ENCODE measurements around the gene CD300A.

The CD300A gene

GRCh38 chr17:74524653-74525464 lies 58.4 kb downstream of the CD300A start:
- DNase-seq = no peak

DNA sequence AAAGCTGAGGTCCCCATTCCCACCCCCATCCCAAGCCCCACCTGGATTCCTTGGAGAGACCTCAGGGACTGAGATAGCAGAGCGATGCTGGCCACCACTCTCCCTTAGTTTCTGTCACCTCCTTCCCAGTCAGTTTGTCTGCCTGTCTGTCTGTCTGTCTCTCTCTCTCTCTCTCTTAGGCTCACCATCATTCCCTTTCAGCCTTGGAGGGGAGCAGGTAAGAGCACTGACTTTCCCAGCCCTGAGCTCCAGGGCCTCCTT lies 59.0 kb downstream of the CD300A start:
- DNase-seq = no peak

GRCh38 chr17:74525781-74526288 lies 59.4 kb downstream of the CD300A start:
- no peak for DNase-seq

- no peak for DNase-seq
These were observed 60.2 kb downstream of the CD300A start for GRCh38 chr17:74526681-74527080.

GRCh38 chr17:74527081-74527480 lies 60.6 kb downstream of the CD300A start:
- no peak for DNase-seq

DNA sequence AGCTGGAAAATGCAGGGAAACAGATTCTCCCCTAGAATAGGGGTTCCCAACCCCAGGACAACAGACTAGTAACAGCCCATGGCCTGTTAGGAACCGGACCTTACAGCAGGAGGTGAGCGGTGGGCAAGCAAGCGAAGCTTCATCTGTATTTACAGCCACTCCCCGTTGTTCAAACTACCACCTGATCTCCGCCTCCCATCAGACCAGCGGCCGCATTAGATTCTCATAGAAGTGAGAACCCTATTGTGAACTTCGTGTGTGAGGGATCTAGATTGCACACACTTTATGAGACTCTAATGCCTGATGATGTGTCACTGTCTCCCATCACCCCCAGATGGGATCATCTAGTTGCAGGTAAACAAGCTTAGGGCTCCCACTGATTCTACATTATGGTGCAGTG lies 61.3 kb downstream of the CD300A start:
- no peak for DNase-seq

- DNase-seq = no peak
These were observed 62.2 kb downstream of the CD300A start for GRCh38 chr17:74528491-74529199.

GRCh38 chr17:74529243-74529642 lies 62.8 kb downstream of the CD300A start:
- DNase-seq = no peak

DNA sequence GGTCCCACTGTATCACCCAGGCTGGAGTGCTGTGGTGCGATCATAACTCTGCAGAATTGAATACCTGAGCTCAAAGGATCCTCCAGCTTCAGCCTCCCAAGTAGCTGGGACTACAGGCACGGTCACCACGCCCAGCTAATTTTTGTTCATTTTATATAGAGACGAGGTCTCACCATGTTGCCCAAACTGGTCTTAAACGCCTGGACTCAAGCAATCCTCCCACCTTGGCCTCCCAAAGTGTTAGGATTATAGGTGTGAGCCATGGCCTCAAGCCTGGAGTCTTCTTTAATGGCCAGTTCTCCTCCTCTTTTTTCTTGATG lies 64.4 kb downstream of the CD300A start:
- no peak for DNase-seq

DNA sequence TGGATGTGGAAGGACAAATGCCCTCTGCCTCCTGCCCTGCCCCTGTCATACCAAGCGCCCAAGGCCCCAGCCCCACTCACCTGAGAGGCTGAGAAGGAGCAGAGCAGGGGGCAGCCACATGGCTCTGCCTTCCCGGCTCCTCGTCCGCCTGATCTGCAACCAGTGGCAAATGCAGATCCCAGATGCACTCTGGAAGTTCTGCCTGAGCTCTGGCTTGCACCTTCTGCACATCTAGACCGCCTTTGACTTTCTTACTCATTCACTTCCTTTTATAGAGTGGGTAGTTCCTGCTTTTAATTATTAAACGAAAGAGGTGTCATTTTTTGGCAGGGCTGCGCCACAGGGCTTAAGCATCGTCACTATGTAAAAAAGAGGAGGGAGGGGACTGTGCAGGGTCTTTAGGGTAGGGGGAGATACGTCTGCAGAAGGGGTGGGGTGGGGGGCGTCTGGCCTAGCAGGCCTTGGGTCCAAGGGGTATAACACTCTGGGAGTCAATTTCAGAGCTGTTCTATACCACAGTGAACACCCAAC lies 64.9 kb downstream of the CD300A start, which contains the start of gene CD300LB:
Gene CD300LB (minus strand): TSS at position 245 of the 531 bp plus-strand sequence. CDS start 125 bp downstream, at position 120.
- no peak for DNase-seq

DNA sequence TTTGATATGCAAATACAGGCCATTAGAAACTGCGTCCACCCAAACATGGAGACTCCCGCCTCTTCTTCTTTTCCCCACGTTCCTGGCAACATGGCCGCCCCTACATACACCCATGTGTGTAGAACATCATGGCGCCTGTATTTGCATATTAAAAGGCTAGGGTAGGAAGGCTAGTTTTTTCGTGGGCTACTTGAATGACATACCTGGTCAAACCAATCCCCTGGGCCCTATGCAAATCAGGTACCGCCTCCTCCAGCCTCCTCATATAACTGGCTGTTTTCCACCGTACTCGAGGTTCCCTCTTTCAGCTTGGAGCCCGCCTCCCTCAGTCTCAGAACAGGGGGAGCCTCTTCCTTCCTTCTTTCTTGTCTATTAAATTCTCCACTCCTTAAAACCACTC lies 65.7 kb downstream of the CD300A start:
- DNase-seq = no peak
